GM12878 (cell line): ENCODE measurements around the gene ADA. TPM values are rescaled to one million over a fixed set of nuclear protein-coding genes. Genes with fewer than 3 reads are reported as not detected.

ENCODE experiments used
- ATAC-seq: fragments of 200-7000 bp; cut with Tn5 transposase; 3 replicates; pipeline ENCODE4 v1.9.1; 2020; ENCODE audit warnings: mild to moderate bottlenecking, moderate library complexity
- BruUV-seq: library from RNA; stranded (reverse); fragments of 400-500 nt; replicated peaks from 2 replicates; lab custom pipeline; 2021; lab: Mats Ljungman, UMichigan
- CTCF ChIA-PET: fragments of 300-600 bp; sonication (Branson Sonifier 250); formaldehyde crosslinking; extraction: SDS; loops from one replicate; lab custom pipeline; 2021; ENCODE audit warnings: inconsistent platforms; lab: Yijun Ruan, JAX
- POLR2A ChIA-PET: fragments of 350-600 bp; formaldehyde crosslinking; extraction: SDS; loops from one replicate; lab custom pipeline; 2021; ENCODE audit warnings: inconsistent platforms; lab: Charles Lee
- RAD21 ChIA-PET: fragments of 300-600 bp; sonication (Branson Sonifier 250); formaldehyde crosslinking; loops from one replicate; lab custom pipeline; 2023; ENCODE audit warnings: antibody characterized with exemption; ENCODE audit not compliant: unreplicated experiment; lab: Charles Lee
- SMC1A ChIA-PET: fragments of 300-600 bp; sonication (Branson Sonifier 250); formaldehyde crosslinking; loops from one replicate; lab custom pipeline; 2023; ENCODE audit not compliant: unreplicated experiment, uncharacterized antibody; lab: Charles Lee
- DNase-seq: peaks from one replicate; pipeline ENCODE4 v3.0.0-alpha.2; 2011; ENCODE audit warnings: low read depth, low spot score
- FAIRE-seq: peaks from 3 replicates; lab custom pipeline; 2011; peaks lifted over from hg19 to GRCh38; lab: Jason Lieb, UNC
- H2AFZ ChIP-seq: 2 replicates; pipeline ENCODE4 v1.6.0; 2011; ENCODE audit warnings: low read depth, low read length, control low read depth; ENCODE audit not compliant: control insufficient read depth
- H3K27ac ChIP-seq: 2 replicates; pipeline ENCODE4 v1.5.1; 2011; ENCODE audit warnings: control low read depth; ENCODE audit not compliant: control insufficient read depth, insufficient read depth
- H3K27me3 ChIP-seq, 2 experiments: replicated peaks in 1 of 2; 2 replicates each; pipeline versions ENCODE4 v1.6.0 to v1.6.1; 2011; ENCODE audit warnings: low read length in 1 of 2; ENCODE audit not compliant: control insufficient read depth in 2 of 2, insufficient read depth in 2 of 2
- H3K36me3 ChIP-seq, 2 experiments: 2 replicates each; pipeline ENCODE4 v1.5.1; 2011; ENCODE audit warnings: low read length in 1 of 2; ENCODE audit not compliant: control insufficient read depth in 2 of 2, insufficient read depth in 2 of 2
- H3K4me1 ChIP-seq: 2 replicates; pipeline ENCODE4 v1.6.1; 2011; ENCODE audit warnings: mild to moderate bottlenecking, low read length, moderate library complexity, mixed read lengths; ENCODE audit not compliant: control insufficient read depth, insufficient read depth
- H3K4me2 ChIP-seq: 2 replicates; pipeline ENCODE4 v1.6.0; 2011; ENCODE audit warnings: control low read depth; ENCODE audit not compliant: control insufficient read depth, insufficient read depth
- H3K4me3 ChIP-seq: fragments of 200-600 bp; sonication (generic); 2 replicates; pipeline ENCODE4 v1.5.1; 2016
- H3K79me2 ChIP-seq: 2 replicates; pipeline ENCODE4 v1.6.0; 2011; ENCODE audit warnings: low read length; ENCODE audit not compliant: control insufficient read depth, insufficient read depth
- H3K9ac ChIP-seq: 2 replicates; pipeline ENCODE4 v1.8.0; 2011; ENCODE audit warnings: low read length, control low read depth, mixed read lengths; ENCODE audit not compliant: control insufficient read depth, insufficient read depth
- H3K9me3 ChIP-seq: replicated peaks from 3 replicates; pipeline ENCODE4 v1.5.1; 2011; ENCODE audit warnings: mild to moderate bottlenecking, low read length; ENCODE audit not compliant: control insufficient read depth, insufficient read depth
- H4K20me1 ChIP-seq: 2 replicates; pipeline ENCODE4 v1.6.0; 2011; ENCODE audit not compliant: control insufficient read depth, insufficient read depth
- BHLHE40 ChIP-seq, 2 experiments: fragments of 450-650 bp in 1 of 2; IDR thresholded peaks; 2 replicates each; pipeline ENCODE4 v1.6.1; 2011 to 2017; ENCODE audit warnings: low read depth in 2 of 2, borderline replicate concordance in 1 of 2, improper control_type of control experiment in 1 of 2, low read length in 1 of 2, mild to moderate bottlenecking in 1 of 2
- FOXK2 ChIP-seq: fragments of 450-650 bp; IDR thresholded peaks from 2 replicates; pipeline ENCODE4 v1.6.1; 2017; ENCODE audit warnings: mild to moderate bottlenecking, moderate library complexity
- KAT2A ChIP-seq: conservative IDR thresholded peaks from 2 replicates; pipeline ENCODE4 v1.6.1; 2011; ENCODE audit warnings: low read depth, low read length; ENCODE audit not compliant: control insufficient read depth
- NFYA ChIP-seq: IDR thresholded peaks from 2 replicates; pipeline ENCODE4 v1.6.1; 2011; ENCODE audit warnings: low read depth, mild to moderate bottlenecking, low read length, improper control_type of control experiment, borderline replicate concordance
- NR2F1 ChIP-seq: fragments of 450-650 bp; conservative IDR thresholded peaks from 2 replicates; pipeline ENCODE4 v1.6.1; 2017; ENCODE audit warnings: mild to moderate bottlenecking
- SRF ChIP-seq, 2 experiments: IDR thresholded peaks; 2 replicates each; pipeline ENCODE4 v1.6.1; 2011; ENCODE audit warnings: low read depth in 2 of 2, low read length in 2 of 2, mild to moderate bottlenecking in 1 of 2, moderate library complexity in 1 of 2
- WGBS: methylation state at CpG from one replicate; pipeline ENCODE4 v1.1.6; 2016; ENCODE audit warnings: low lambda C conversion rate; ENCODE audit not compliant: insufficient replicate concordance, insufficient coverage; ENCODE audit errors: missing lambda C conversion rate; 5-methylcytosine and 5-hydroxymethylcytosine counted together
- in situ Hi-C: fragments of 300-500 bp; cut with MboI; formaldehyde crosslinking; loops from 9 replicates; pipeline ENCODE4 v1.14.3; 2018; ENCODE audit warnings: mixed read lengths
- intact Hi-C: fragments of 100-400 bp; cut with micrococcal nuclease; formaldehyde crosslinking; loops from one replicate; pipeline ENCODE4 v1.14.2; 2022; ENCODE audit not compliant: unreplicated experiment
- polyA plus RNA-seq, 11 experiments: library from polyadenylated mRNA; depleted of rRNA in 4 of 11; unstranded in 6 of 11; stranded (reverse) in 5 of 11; fragments of >200 nt; fragmentation: Nextera tagmentation in 4 of 11; fragmentation: Illumina TruSeq in 1 of 11; extraction: Ambion mirVana in 4 of 11; extraction: Trizol in 1 of 11; gene quantifications; 1 replicate in 1 of 11; 2 replicates in 10 of 11; pipeline versions ENCODE4 v1.2.1 to v1.2.3, GENCODE V29; 2011 to 2016; ENCODE audit warnings: inconsistent platforms in 2 of 11, missing spikeins in 2 of 11, low read depth in 1 of 11
- total RNA-seq, 4 experiments: library from RNA; depleted of rRNA in 3 of 4; stranded (reverse); fragments of >200 nt in 3 of 4; fragmentation: Illumina TruSeq in 1 of 4; extraction: Trizol in 1 of 4; gene quantifications; 2 replicates each; pipeline versions ENCODE4 v1.2.1 to v1.2.3, GENCODE V29; 2013 to 2021
- TF ChIP-seq, protein P1 (sequence below): fragments of 450-650 bp; IDR thresholded peaks from 2 replicates; pipeline ENCODE4 v1.6.1; 2016; ENCODE audit warnings: mild to moderate bottlenecking, moderate library complexity, borderline replicate concordance
- TF ChIP-seq, protein P2 (sequence below): fragments of 450-650 bp; IDR thresholded peaks from 2 replicates; pipeline ENCODE4 v1.6.1; 2017; ENCODE audit warnings: mild to moderate bottlenecking, moderate library complexity
- TF ChIP-seq, protein P3 (sequence below): IDR thresholded peaks from 2 replicates; pipeline ENCODE4 v1.6.1; 2012; ENCODE audit warnings: low read depth, low read length, improper control_type of control experiment
- TF ChIP-seq, protein P4 (sequence below): IDR thresholded peaks from 2 replicates; pipeline ENCODE4 v1.6.1; 2011; ENCODE audit warnings: borderline replicate concordance, low read depth, mild to moderate bottlenecking, moderate library complexity, mixed read lengths, low read length; ENCODE audit not compliant: insufficient read depth; ENCODE audit errors: extremely low read length

Gene ADA
- total and polyA plus RNA-seq, 10 of the 15 experiments (the other 5 are each of a cell fraction or from before 2014, with no cell fraction given), result 40.9 to 217 (median 90.8) TPM

DNA sequence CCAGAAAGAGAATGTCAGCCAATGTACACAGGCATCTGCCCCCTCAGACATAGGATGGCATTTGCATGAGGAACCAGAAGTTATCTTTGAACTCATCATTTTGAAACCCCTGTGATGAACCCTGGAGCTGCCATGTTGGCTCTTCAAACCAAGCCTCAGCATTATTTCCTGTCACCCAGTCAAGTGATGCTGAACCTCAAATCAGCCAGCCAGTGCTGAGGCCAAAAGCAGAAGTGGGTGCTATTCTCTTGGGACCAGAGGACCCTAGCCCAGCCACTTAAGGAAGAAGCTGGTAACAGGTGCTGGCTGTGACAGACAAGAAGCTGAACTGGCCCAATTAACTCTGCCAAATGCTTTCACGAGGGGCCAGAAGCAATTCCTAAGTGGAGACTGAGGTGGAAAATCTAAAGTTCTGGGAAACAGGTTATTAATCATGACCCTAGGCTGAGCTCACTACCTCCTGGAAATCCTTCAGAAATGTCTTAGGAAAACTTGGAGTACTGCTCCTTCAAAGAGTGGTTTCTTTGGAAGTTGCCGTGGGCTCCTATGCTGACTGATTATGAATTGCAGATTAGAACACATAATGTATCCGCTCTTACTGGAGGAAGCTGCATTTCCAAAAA, 65.1 kb downstream of the ADA start:
- Histone ChIP-seq H3K4me3 (peak overlapping the region; percentile 47; the same call in 1 of the 2 replicates), H4K20me1 (no peaks in the 10 kb centered on the region), H3K9me3 (no peaks in the 10 kb centered on the region), H3K9ac (peak overlapping the region; percentile 17; the same call in 1 of the 2 replicates), H3K27ac (peak overlapping the region; percentile 77), H2AFZ (peak overlapping the region; percentile 25), H3K4me1 (peaks cover 73% of the 10 kb centered on the region), H3K27me3 (no peaks in the 10 kb centered on the region), H3K4me2 (peak overlapping the region; percentile 72), H3K79me2 (no peaks in the 10 kb centered on the region), H3K36me3 (no peaks in the 10 kb centered on the region; a peak in 1 of 4 replicates)
- peak; percentile 98 for DNase-seq
- intact Hi-C loops (loop anchor here (5.0 kb wide), 2 partner anchors 54 to 109 kb away; partner anchors contain the start of gene TTPAL), in situ Hi-C loops (no loop called here)
- SMC1A ChIA-PET, result interaction anchor here (0.7 to 7.8 kb wide), 15 partner anchors 9 to 99 kb away, joined by 3 to 144 read pairs (median 4); partner anchors contain the start of gene SERINC3
- WGBS, result 0% methylated on average over 3 of the region's 3 CpGs
- no peak for FAIRE-seq
- ATAC-seq, result peak; percentile 77
- BruUV-seq, result TSS peak; percentile 43
- RAD21 ChIA-PET, result interaction anchor here (0.7 to 5.4 kb wide), 20 partner anchors 8 to 378 kb away, joined by 3 to 61 read pairs (median 8); partner anchors contain the start of genes ADA, TTPAL and YWHAB
- POLR2A ChIA-PET, result interaction anchor here (1.1 to 5.9 kb wide), 9 partner anchors 8 to 70 kb away, joined by 3 to 46 read pairs (median 4); partner anchors contain the start of gene SERINC3
- CTCF ChIA-PET, result interaction anchor here (0.6 to 5.3 kb wide), 14 partner anchors 10 to 276 kb away, joined by 3 to 67 read pairs (median 6); partner anchors contain the start of genes FITM2 and SERINC3
- TF ChIP-seq KAT2A (no peak), BHLHE40 (IDR thresholded peaks at IDR 0.05; ENCODE audit: borderline replicate concordance in 1 of 2, low read depth in 2 of 2, low read length in 1 of 2) (peak; percentile 70 to 71; a peak in 3 of 4 replicates), SRF (IDR thresholded peaks at IDR 0.05; ENCODE audit: low read depth in 2 of 2, low read length in 2 of 2) (no peak), NFYA (no peak), NR2F1 (peak; percentile 78), FOXK2 (no peak)
- TF ChIP-seq, protein P1, sequence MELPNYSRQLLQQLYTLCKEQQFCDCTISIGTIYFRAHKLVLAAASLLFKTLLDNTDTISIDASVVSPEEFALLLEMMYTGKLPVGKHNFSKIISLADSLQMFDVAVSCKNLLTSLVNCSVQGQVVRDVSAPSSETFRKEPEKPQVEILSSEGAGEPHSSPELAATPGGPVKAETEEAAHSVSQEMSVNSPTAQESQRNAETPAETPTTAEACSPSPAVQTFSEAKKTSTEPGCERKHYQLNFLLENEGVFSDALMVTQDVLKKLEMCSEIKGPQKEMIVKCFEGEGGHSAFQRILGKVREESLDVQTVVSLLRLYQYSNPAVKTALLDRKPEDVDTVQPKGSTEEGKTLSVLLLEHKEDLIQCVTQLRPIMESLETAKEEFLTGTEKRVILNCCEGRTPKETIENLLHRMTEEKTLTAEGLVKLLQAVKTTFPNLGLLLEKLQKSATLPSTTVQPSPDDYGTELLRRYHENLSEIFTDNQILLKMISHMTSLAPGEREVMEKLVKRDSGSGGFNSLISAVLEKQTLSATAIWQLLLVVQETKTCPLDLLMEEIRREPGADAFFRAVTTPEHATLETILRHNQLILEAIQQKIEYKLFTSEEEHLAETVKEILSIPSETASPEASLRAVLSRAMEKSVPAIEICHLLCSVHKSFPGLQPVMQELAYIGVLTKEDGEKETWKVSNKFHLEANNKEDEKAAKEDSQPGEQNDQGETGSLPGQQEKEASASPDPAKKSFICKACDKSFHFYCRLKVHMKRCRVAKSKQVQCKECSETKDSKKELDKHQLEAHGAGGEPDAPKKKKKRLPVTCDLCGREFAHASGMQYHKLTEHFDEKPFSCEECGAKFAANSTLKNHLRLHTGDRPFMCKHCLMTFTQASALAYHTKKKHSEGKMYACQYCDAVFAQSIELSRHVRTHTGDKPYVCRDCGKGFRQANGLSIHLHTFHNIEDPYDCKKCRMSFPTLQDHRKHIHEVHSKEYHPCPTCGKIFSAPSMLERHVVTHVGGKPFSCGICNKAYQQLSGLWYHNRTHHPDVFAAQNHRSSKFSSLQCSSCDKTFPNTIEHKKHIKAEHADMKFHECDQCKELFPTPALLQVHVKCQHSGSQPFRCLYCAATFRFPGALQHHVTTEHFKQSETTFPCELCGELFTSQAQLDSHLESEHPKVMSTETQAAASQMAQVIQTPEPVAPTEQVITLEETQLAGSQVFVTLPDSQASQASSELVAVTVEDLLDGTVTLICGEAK, result 0 out of 2 replicates have a peak, but pooled peaks have one; percentile 9
- TF ChIP-seq, protein P2, sequence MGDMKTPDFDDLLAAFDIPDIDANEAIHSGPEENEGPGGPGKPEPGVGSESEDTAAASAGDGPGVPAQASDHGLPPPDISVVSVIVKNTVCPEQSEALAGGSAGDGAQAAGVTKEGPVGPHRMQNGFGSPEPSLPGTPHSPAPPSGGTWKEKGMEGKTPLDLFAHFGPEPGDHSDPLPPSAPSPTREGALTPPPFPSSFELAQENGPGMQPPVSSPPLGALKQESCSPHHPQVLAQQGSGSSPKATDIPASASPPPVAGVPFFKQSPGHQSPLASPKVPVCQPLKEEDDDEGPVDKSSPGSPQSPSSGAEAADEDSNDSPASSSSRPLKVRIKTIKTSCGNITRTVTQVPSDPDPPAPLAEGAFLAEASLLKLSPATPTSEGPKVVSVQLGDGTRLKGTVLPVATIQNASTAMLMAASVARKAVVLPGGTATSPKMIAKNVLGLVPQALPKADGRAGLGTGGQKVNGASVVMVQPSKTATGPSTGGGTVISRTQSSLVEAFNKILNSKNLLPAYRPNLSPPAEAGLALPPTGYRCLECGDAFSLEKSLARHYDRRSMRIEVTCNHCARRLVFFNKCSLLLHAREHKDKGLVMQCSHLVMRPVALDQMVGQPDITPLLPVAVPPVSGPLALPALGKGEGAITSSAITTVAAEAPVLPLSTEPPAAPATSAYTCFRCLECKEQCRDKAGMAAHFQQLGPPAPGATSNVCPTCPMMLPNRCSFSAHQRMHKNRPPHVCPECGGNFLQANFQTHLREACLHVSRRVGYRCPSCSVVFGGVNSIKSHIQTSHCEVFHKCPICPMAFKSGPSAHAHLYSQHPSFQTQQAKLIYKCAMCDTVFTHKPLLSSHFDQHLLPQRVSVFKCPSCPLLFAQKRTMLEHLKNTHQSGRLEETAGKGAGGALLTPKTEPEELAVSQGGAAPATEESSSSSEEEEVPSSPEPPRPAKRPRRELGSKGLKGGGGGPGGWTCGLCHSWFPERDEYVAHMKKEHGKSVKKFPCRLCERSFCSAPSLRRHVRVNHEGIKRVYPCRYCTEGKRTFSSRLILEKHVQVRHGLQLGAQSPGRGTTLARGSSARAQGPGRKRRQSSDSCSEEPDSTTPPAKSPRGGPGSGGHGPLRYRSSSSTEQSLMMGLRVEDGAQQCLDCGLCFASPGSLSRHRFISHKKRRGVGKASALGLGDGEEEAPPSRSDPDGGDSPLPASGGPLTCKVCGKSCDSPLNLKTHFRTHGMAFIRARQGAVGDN, result peak; percentile 91
- TF ChIP-seq, protein P3, sequence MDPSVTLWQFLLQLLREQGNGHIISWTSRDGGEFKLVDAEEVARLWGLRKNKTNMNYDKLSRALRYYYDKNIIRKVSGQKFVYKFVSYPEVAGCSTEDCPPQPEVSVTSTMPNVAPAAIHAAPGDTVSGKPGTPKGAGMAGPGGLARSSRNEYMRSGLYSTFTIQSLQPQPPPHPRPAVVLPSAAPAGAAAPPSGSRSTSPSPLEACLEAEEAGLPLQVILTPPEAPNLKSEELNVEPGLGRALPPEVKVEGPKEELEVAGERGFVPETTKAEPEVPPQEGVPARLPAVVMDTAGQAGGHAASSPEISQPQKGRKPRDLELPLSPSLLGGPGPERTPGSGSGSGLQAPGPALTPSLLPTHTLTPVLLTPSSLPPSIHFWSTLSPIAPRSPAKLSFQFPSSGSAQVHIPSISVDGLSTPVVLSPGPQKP, result no peak
- TF ChIP-seq, protein P4, sequence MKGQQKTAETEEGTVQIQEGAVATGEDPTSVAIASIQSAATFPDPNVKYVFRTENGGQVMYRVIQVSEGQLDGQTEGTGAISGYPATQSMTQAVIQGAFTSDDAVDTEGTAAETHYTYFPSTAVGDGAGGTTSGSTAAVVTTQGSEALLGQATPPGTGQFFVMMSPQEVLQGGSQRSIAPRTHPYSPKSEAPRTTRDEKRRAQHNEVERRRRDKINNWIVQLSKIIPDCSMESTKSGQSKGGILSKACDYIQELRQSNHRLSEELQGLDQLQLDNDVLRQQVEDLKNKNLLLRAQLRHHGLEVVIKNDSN, result no peak
